Caco-2 (cell line): ENCODE results near the gene ZNF385A. TPM values are rescaled to one million over a fixed set of nuclear protein-coding genes. Genes with fewer than 3 reads are reported as not detected.

Source experiments
- BruUV-seq: library from RNA; stranded (reverse); fragments of 400-500 nt; replicated peaks from 2 replicates; lab custom pipeline; 2021; lab: Mats Ljungman, UMichigan
- CTCF ChIA-PET: fragments of 300-600 bp; sonication (Branson Sonifier 250); formaldehyde crosslinking; loops from one replicate; lab custom pipeline; 2022; ENCODE audit warnings: antibody characterized with exemption; lab: Charles Lee
- POLR2A ChIA-PET: fragments of 300-600 bp; sonication (Branson Sonifier 250); formaldehyde crosslinking; loops from one replicate; lab custom pipeline; 2022; ENCODE audit warnings: antibody characterized with exemption; lab: Charles Lee
- DNase-seq, 2 experiments: peaks; one replicate each; pipeline versions ENCODE4 v3.0.0 to v3.0.0-alpha.2; 2020 to 2022
- H3K27me3 ChIP-seq: replicated peaks from 2 replicates; pipeline ENCODE4 v1.6.0; 2011; ENCODE audit warnings: low read length; ENCODE audit not compliant: control insufficient read depth, insufficient read depth
- H3K36me3 ChIP-seq: 2 replicates; pipeline ENCODE4 v1.5.1; 2011; ENCODE audit warnings: low read length; ENCODE audit not compliant: control insufficient read depth, insufficient read depth
- H3K4me1 ChIP-seq: fragments of 250-450 bp; sonication (Bioruptor Pico); 2 replicates; pipeline ENCODE4 v1.5.1; 2020; ENCODE audit warnings: mild to moderate bottlenecking
- H3K4me3 ChIP-seq: 2 replicates; pipeline ENCODE4 v1.5.1; 2011; ENCODE audit warnings: low read depth, mild to moderate bottlenecking, control low read depth, low read length
- H3K9me3 ChIP-seq: fragments of 250-450 bp; sonication (Bioruptor Pico); 2 replicates; pipeline ENCODE4 v1.5.1; 2020; ENCODE audit warnings: mild to moderate bottlenecking, moderate library complexity
- H3K27ac Mint-ChIP-seq: one replicate; pipeline ENCODE4 v1.8.0; 2022; ENCODE audit warnings: mixed read lengths; ENCODE audit not compliant: unreplicated experiment
- H3K27me3 Mint-ChIP-seq: one replicate; pipeline ENCODE4 v1.8.0; 2022; ENCODE audit warnings: mixed read lengths; ENCODE audit not compliant: insufficient read depth, unreplicated experiment
- H3K36me3 Mint-ChIP-seq: one replicate; pipeline ENCODE4 v1.8.0; 2022; ENCODE audit warnings: mild to moderate bottlenecking, mixed read lengths; ENCODE audit not compliant: insufficient read depth, unreplicated experiment
- H3K4me1 Mint-ChIP-seq: one replicate; pipeline ENCODE4 v1.8.0; 2022; ENCODE audit warnings: low read depth, mixed read lengths; ENCODE audit not compliant: unreplicated experiment
- H3K4me3 Mint-ChIP-seq: one replicate; pipeline ENCODE4 v1.8.0; 2022; ENCODE audit warnings: mild to moderate bottlenecking, moderate library complexity, mixed read lengths; ENCODE audit not compliant: unreplicated experiment
- H3K9me3 Mint-ChIP-seq: one replicate; pipeline ENCODE4 v1.8.0; 2022; ENCODE audit warnings: mixed read lengths; ENCODE audit not compliant: unreplicated experiment
- CTCF ChIP-seq, 2 experiments: fragments of 200-600 bp in 1 of 2; IDR thresholded peaks; 1 replicate in 1 of 2; 2 replicates in 1 of 2; pipeline versions ENCODE4 v1.5.1 to v1.8.0; 2011 to 2022; ENCODE audit warnings: antibody characterized with exemption in 1 of 2, control low read depth in 1 of 2, inconsistent platforms in 1 of 2, low read depth in 1 of 2, low read length in 1 of 2, mild to moderate bottlenecking in 1 of 2, moderate library complexity in 1 of 2; ENCODE audit not compliant: insufficient read depth in 1 of 2, severe bottlenecking in 1 of 2, unreplicated experiment in 1 of 2
- intact Hi-C: fragments of 100-400 bp; cut with micrococcal nuclease; formaldehyde crosslinking; loops from one replicate; pipeline ENCODE4 v1.10.0; 2022; ENCODE audit not compliant: unreplicated experiment
- total RNA-seq: library from RNA; stranded (reverse); gene quantifications from 2 replicates; pipeline ENCODE4 v1.2.3, GENCODE V29; 2022

Gene ZNF385A
- total RNA-seq, 1 experiment from 2014 or later: 8.4 TPM

DNA sequence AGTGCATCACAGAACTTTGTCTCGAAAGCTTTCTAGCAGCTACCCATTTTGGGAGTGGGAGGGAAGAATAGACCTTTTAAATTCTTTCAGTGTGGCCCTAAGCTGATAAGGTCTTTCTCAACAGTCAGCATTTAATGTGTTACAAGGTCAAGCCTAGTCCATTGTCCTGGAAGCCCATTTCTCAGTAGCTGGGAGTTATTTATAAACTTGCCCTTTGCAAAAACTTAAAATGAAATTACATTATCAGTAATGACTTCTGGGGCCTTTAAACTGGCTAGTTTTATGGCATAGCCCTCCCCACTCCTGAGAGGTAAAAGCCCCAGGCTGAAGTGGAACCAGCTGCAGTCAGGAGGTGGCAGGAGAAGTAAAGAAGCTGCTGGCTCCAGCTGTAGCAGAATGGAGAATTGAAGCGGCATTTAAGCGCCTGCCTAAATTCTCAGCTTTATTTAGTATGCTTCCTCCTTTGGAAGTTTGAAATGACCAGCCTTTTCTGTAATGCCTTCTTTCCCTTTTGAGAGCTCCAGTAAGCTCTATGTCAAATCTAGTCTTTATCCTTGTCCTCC is 47.2 kb downstream of the ZNF385A start:
- Mint-ChIP-seq H3K4me3 (no peak overlapping the region), H3K27ac (no peak overlapping the region), H3K4me1 (peaks cover 31% of the 10 kb centered on the region), H3K9me3 (no peaks in the 10 kb centered on the region), H3K36me3 (peaks cover 42% of the 10 kb centered on the region), H3K27me3 (no peaks in the 10 kb centered on the region)
- ChIA-PET CTCF (interaction anchor here (0.5 to 3.0 kb wide), 21 partner anchors 12 to 777 kb away, joined by 3 to 41 read pairs (median 4); partner anchors contain the start of genes CBX5, COPZ1, HNRNPA1 and HOXC10), POLR2A (interaction anchor here (1.1 to 2.5 kb wide), 3 partner anchors 12 to 57 kb away, joined by 5 to 15 read pairs (median 6); partner anchors contain the start of genes CBX5, COPZ1 and HNRNPA1)
- TSS peak; percentile 18 for BruUV-seq
- H3K4me1 ChIP-seq: peaks cover 38% of the 10 kb centered on the region
- peak in 1 of 2 experiments; percentile 55 for DNase-seq
- peak in 1 of 2 experiments; percentile 6 for TF ChIP-seq CTCF (IDR thresholded peaks at IDR 0.05; ENCODE audit: insufficient read depth in 1 of 2, low read depth in 1 of 2, low read length in 1 of 2, severe bottlenecking in 1 of 2, unreplicated experiment in 1 of 2)
- no peak overlapping the region for H3K4me3 ChIP-seq
- H3K9me3 ChIP-seq: peaks cover 9% of the 10 kb centered on the region; the same call in 1 of the 2 replicates
- peaks cover 1% of the 10 kb centered on the region; the same call in 1 of the 2 replicates for H3K36me3 ChIP-seq
- no peaks in the 10 kb centered on the region for H3K27me3 ChIP-seq
- intact Hi-C loops: loop anchor here (1.0 to 5.0 kb wide), 4 partner anchors 22 to 58 kb away; partner anchors contain the start of gene NFE2

GRCh38 chr12:54333420-54334034 is 51.0 kb downstream of the ZNF385A start:
- no peaks in the 10 kb centered on the region for H3K36me3 ChIP-seq
- H3K27me3 Mint-ChIP-seq: no peaks in the 10 kb centered on the region
- no peak overlapping the region for H3K27ac Mint-ChIP-seq
- no peak for TF ChIP-seq CTCF (IDR thresholded peaks at IDR 0.05; ENCODE audit: insufficient read depth in 1 of 2, low read depth in 1 of 2, low read length in 1 of 2, severe bottlenecking in 1 of 2, unreplicated experiment in 1 of 2)
- POLR2A ChIA-PET: no interaction called here
- H3K9me3 Mint-ChIP-seq: no peaks in the 10 kb centered on the region
- intact Hi-C loops: no loop called here
- H3K27me3 ChIP-seq: no peaks in the 10 kb centered on the region
- H3K4me1 ChIP-seq: peaks cover 38% of the 10 kb centered on the region
- H3K9me3 ChIP-seq: no peaks in the 10 kb centered on the region
- H3K4me1 Mint-ChIP-seq: peaks cover 16% of the 10 kb centered on the region
- H3K4me3 Mint-ChIP-seq: no peak overlapping the region
- CTCF ChIA-PET: interaction anchor here (1.9 kb wide), 1 partner anchor 9 kb away, joined by 10 read pairs; the partner anchor contains the start of gene COPZ1
- DNase-seq: no peak
- H3K4me3 ChIP-seq: no peak overlapping the region
- peaks cover 19% of the 10 kb centered on the region for H3K36me3 Mint-ChIP-seq
- no TSS peak for BruUV-seq

GRCh38 chr12:54331461-54331860 is 53.1 kb downstream of the ZNF385A start:
- Histone ChIP-seq H3K4me3 (no peak overlapping the region), H3K4me1 (peaks cover 27% of the 10 kb centered on the region), H3K9me3 (no peaks in the 10 kb centered on the region), H3K36me3 (no peaks in the 10 kb centered on the region), H3K27me3 (no peaks in the 10 kb centered on the region)
- Mint-ChIP-seq H3K27me3 (no peaks in the 10 kb centered on the region), H3K4me1 (peaks cover 16% of the 10 kb centered on the region), H3K27ac (no peak overlapping the region), H3K9me3 (no peaks in the 10 kb centered on the region), H3K36me3 (peaks cover 19% of the 10 kb centered on the region), H3K4me3 (no peak overlapping the region)
- TF ChIP-seq CTCF (IDR thresholded peaks at IDR 0.05; ENCODE audit: insufficient read depth in 1 of 2, low read depth in 1 of 2, low read length in 1 of 2, severe bottlenecking in 1 of 2, unreplicated experiment in 1 of 2): no peak
- POLR2A ChIA-PET: no interaction called here
- no TSS peak for BruUV-seq
- CTCF ChIA-PET: no interaction called here
- no peak for DNase-seq
- intact Hi-C loops: no loop called here
